A673 (cell line): ENCODE data around the gene PRSS56.

Experiments
- EZH2 ChIP-seq: fragments of 200-600 bp; sonication (generic); IDR thresholded peaks from 2 replicates; pipeline ENCODE4 v1.6.1; 2017; ENCODE audit warnings: borderline replicate concordance, low read depth, mild to moderate bottlenecking, mixed read lengths, antibody characterized with exemption, low read length; ENCODE audit not compliant: poor library complexity, severe bottlenecking
- TF ChIP-seq, protein P1 (sequence below): fragments of 300-800, 200-600 bp; sonication (generic); conservative IDR thresholded peaks from 2 replicates; pipeline ENCODE4 v1.5.1; 2017; ENCODE audit warnings: low read depth, mild to moderate bottlenecking, antibody characterized with exemption, low read length, moderate library complexity, mixed read lengths

GRCh38 chr2:232511336-232511890 is 8.8 kb upstream of the PRSS56 start:
- TF ChIP-seq, protein P1, sequence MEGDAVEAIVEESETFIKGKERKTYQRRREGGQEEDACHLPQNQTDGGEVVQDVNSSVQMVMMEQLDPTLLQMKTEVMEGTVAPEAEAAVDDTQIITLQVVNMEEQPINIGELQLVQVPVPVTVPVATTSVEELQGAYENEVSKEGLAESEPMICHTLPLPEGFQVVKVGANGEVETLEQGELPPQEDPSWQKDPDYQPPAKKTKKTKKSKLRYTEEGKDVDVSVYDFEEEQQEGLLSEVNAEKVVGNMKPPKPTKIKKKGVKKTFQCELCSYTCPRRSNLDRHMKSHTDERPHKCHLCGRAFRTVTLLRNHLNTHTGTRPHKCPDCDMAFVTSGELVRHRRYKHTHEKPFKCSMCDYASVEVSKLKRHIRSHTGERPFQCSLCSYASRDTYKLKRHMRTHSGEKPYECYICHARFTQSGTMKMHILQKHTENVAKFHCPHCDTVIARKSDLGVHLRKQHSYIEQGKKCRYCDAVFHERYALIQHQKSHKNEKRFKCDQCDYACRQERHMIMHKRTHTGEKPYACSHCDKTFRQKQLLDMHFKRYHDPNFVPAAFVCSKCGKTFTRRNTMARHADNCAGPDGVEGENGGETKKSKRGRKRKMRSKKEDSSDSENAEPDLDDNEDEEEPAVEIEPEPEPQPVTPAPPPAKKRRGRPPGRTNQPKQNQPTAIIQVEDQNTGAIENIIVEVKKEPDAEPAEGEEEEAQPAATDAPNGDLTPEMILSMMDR, result no peak
- no peak for TF ChIP-seq EZH2
